IMR-90 (cell line): ENCODE results near the gene BCL2. TPM values are rescaled to one million over a fixed set of nuclear protein-coding genes. Genes with fewer than 3 reads are reported as not detected.

Experiments used
- ATAC-seq: fragments of 200-7000 bp; cut with Tn5 transposase; 2 replicates; pipeline ENCODE4 v1.9.1; 2020; ENCODE audit warnings: low read depth, mild to moderate bottlenecking, moderate library complexity
- BruUV-seq: library from RNA; stranded (reverse); fragments of 400-500 nt; replicated peaks from 2 replicates; lab custom pipeline; 2021; lab: Mats Ljungman, UMichigan
- CTCF ChIA-PET: fragments of 300-600 bp; formaldehyde crosslinking; extraction: SDS; loops from one replicate; lab custom pipeline; 2021; ENCODE audit warnings: antibody characterized with exemption; lab: Yijun Ruan, JAX
- POLR2A ChIA-PET: fragments of 300-600 bp; sonication (Branson Sonifier 250); formaldehyde crosslinking; loops from one replicate; lab custom pipeline; 2022; ENCODE audit warnings: antibody characterized with exemption; ENCODE audit not compliant: unreplicated experiment; lab: Charles Lee
- DNase-seq: peaks from one replicate; pipeline ENCODE4 v3.0.0; 2013
- H2AFZ ChIP-seq: replicated peaks from 2 replicates; pipeline ENCODE3; 2013; ENCODE audit warnings: low read length, mild to moderate bottlenecking; ENCODE audit not compliant: poor library complexity
- H2AK5ac ChIP-seq: 2 replicates; pipeline ENCODE4 v1.6.1; 2013; ENCODE audit warnings: low read depth, low read length, inconsistent platforms
- H2AK9ac ChIP-seq: replicated peaks from 2 replicates; pipeline ENCODE3; 2013; ENCODE audit warnings: mild to moderate bottlenecking, low read depth, low read length, moderate library complexity; ENCODE audit not compliant: poor library complexity
- H2BK120ac ChIP-seq: 2 replicates; pipeline ENCODE4 v1.6.1; 2013; ENCODE audit warnings: low read depth, low read length, inconsistent platforms
- H2BK15ac ChIP-seq: 3 replicates; pipeline ENCODE4 v1.6.1; 2013; ENCODE audit warnings: low read depth, low read length, inconsistent platforms
- H2BK20ac ChIP-seq: 2 replicates; pipeline ENCODE4 v1.6.1; 2013; ENCODE audit warnings: low read depth, mild to moderate bottlenecking, inconsistent platforms, low read length, moderate library complexity
- H2BK5ac ChIP-seq: 2 replicates; pipeline ENCODE4 v1.6.1; 2013; ENCODE audit warnings: mild to moderate bottlenecking, low read depth, low read length, inconsistent platforms; ENCODE audit not compliant: poor library complexity, severe bottlenecking
- H3K14ac ChIP-seq: replicated peaks from 2 replicates; pipeline ENCODE4 v1.6.1; 2013; ENCODE audit warnings: low read depth, low read length, inconsistent platforms
- H3K18ac ChIP-seq: 2 replicates; pipeline ENCODE4 v1.6.1; 2013; ENCODE audit warnings: low read depth, low read length, control low read depth
- H3K23ac ChIP-seq: 2 replicates; pipeline ENCODE4 v1.6.1; 2013; ENCODE audit warnings: low read depth, low read length, inconsistent platforms
- H3K27ac ChIP-seq: 2 replicates; pipeline ENCODE4 v1.5.1; 2013; ENCODE audit warnings: mild to moderate bottlenecking, control low read depth, low read length; ENCODE audit not compliant: insufficient read depth
- H3K27me3 ChIP-seq: 2 replicates; pipeline ENCODE4 v1.6.1; 2013; ENCODE audit warnings: low read length; ENCODE audit not compliant: control insufficient read depth, insufficient read depth
- H3K36me3 ChIP-seq: 2 replicates; pipeline ENCODE4 v1.6.1; 2013; ENCODE audit warnings: low read length, mixed read lengths; ENCODE audit not compliant: control insufficient read depth, insufficient read depth
- H3K4ac ChIP-seq: 2 replicates; pipeline ENCODE4 v1.6.1; 2013; ENCODE audit warnings: low read depth, low read length, inconsistent platforms
- H3K4me1 ChIP-seq: 2 replicates; pipeline ENCODE4 v1.6.1; 2013; ENCODE audit warnings: low read length, mixed read lengths; ENCODE audit not compliant: control insufficient read depth, insufficient read depth
- H3K4me2 ChIP-seq: 2 replicates; pipeline ENCODE4 v1.6.1; 2013; ENCODE audit warnings: low read depth, mild to moderate bottlenecking, control low read depth, low read length, moderate library complexity
- H3K4me3 ChIP-seq: 2 replicates; pipeline ENCODE4 v1.5.1; 2013; ENCODE audit warnings: low read depth, mild to moderate bottlenecking, control low read depth, low read length, moderate library complexity; ENCODE audit not compliant: insufficient read depth
- H3K56ac ChIP-seq: 2 replicates; pipeline ENCODE4 v1.6.1; 2013; ENCODE audit warnings: low read length, inconsistent platforms; ENCODE audit not compliant: insufficient read depth; ENCODE audit errors: extremely low read depth
- H3K79me1 ChIP-seq, 2 experiments: 2 replicates each; pipeline ENCODE4 v1.6.1; 2013; ENCODE audit warnings: low read length in 2 of 2, inconsistent platforms in 1 of 2, low read depth in 1 of 2
- H3K9ac ChIP-seq: 2 replicates; pipeline ENCODE4 v1.6.1; 2013; ENCODE audit warnings: low read depth, low read length, control low read depth
- H3K9me1 ChIP-seq: 2 replicates; pipeline ENCODE4 v1.6.1; 2013; ENCODE audit warnings: low read length, inconsistent platforms; ENCODE audit not compliant: insufficient read depth
- H3K9me3 ChIP-seq: 2 replicates; pipeline ENCODE4 v1.6.1; 2013; ENCODE audit warnings: low read length; ENCODE audit not compliant: control insufficient read depth, insufficient read depth
- H4K20me1 ChIP-seq: 2 replicates; pipeline ENCODE4 v1.6.1; 2013; ENCODE audit warnings: low read length, inconsistent platforms; ENCODE audit not compliant: insufficient read depth
- H4K5ac ChIP-seq: 2 replicates; pipeline ENCODE4 v1.6.1; 2013; ENCODE audit warnings: mild to moderate bottlenecking, low read depth, low read length, control low read depth
- H4K8ac ChIP-seq, 2 experiments: 2 replicates each; pipeline ENCODE4 v1.6.1; 2013; ENCODE audit warnings: low read depth in 2 of 2, low read length in 2 of 2, control low read depth in 1 of 2, inconsistent platforms in 1 of 2
- H4K91ac ChIP-seq: 2 replicates; pipeline ENCODE4 v1.6.1; 2013; ENCODE audit warnings: low read depth, low read length, inconsistent platforms; ENCODE audit not compliant: insufficient read depth
- CEBPB ChIP-seq: IDR thresholded peaks from 2 replicates; pipeline ENCODE4 v1.6.1; 2012; ENCODE audit warnings: low read depth, low read length, improper control_type of control experiment
- CHD1 ChIP-seq: IDR thresholded peaks from 2 replicates; pipeline ENCODE4 v1.6.1; 2012; ENCODE audit warnings: low read depth, low read length, improper control_type of control experiment
- CTCF ChIP-seq: conservative IDR thresholded peaks from 2 replicates; pipeline ENCODE4 v1.5.1; 2012; ENCODE audit warnings: mild to moderate bottlenecking, low read depth, low read length, improper control_type of control experiment
- ELK1 ChIP-seq: fragments of 150-350 bp; IDR thresholded peaks from 2 replicates; pipeline ENCODE4 v1.6.1; 2016; ENCODE audit warnings: low read depth, mild to moderate bottlenecking, low read length, moderate library complexity, borderline replicate concordance
- FOS ChIP-seq: fragments of 150-350 bp; IDR thresholded peaks from 2 replicates; pipeline ENCODE4 v1.6.1; 2016; ENCODE audit warnings: low read depth, low read length
- MAZ ChIP-seq: IDR thresholded peaks from 2 replicates; pipeline ENCODE4 v1.6.1; 2012; ENCODE audit warnings: low read depth, mild to moderate bottlenecking, low read length, improper control_type of control experiment, moderate library complexity, borderline replicate concordance
- MXI1 ChIP-seq: IDR thresholded peaks from 2 replicates; pipeline ENCODE4 v1.6.1; 2012; ENCODE audit warnings: low read depth, mild to moderate bottlenecking, low read length, moderate library complexity, borderline replicate concordance
- NFE2L2 ChIP-seq: fragments of 150-350 bp; IDR thresholded peaks from 2 replicates; pipeline ENCODE4 v1.6.1; 2016; ENCODE audit warnings: low read depth, mild to moderate bottlenecking, low read length
- RAD21 ChIP-seq: IDR thresholded peaks from 2 replicates; pipeline ENCODE4 v1.6.1; 2012; ENCODE audit warnings: low read length, improper control_type of control experiment
- SMC3 ChIP-seq: fragments of 150-350 bp; IDR thresholded peaks from 2 replicates; pipeline ENCODE4 v1.6.1; 2016; ENCODE audit warnings: low read depth, mild to moderate bottlenecking, antibody characterized with exemption, low read length, moderate library complexity
- WGBS, 2 experiments: methylation state at CpG; one replicate each; pipeline versions ENCODE4 v1.1.5 to v1.1.7; 2013; ENCODE audit warnings: missing lambda C conversion rate in 2 of 2; ENCODE audit not compliant: insufficient read length in 1 of 2; ENCODE audit errors: extremely low coverage in 2 of 2; 5-methylcytosine and 5-hydroxymethylcytosine counted together
- dilution Hi-C: fragments of 300-500 bp; cut with HindIII; formaldehyde crosslinking; loops from one replicate; pipeline ENCODE4 v1.14.3; 2018; ENCODE audit warnings: low sequenced_read_pairs; ENCODE audit not compliant: unreplicated experiment
- in situ Hi-C: fragments of 300-500 bp; cut with MboI; formaldehyde crosslinking; loops from 3 replicates; pipeline ENCODE4 v1.14.3; 2019; ENCODE audit warnings: low sequenced_read_pairs, inconsistent platforms, mixed read lengths
- intact Hi-C: fragments of 100-400 bp; cut with micrococcal nuclease; formaldehyde crosslinking; loops from 2 replicates; pipeline ENCODE4 v1.10.0; 2022
- polyA plus RNA-seq, 3 experiments: library from polyadenylated mRNA; depleted of rRNA; stranded (reverse); fragments of >200 nt; gene quantifications; 2 replicates each; pipeline ENCODE4 v1.2.3, GENCODE V29; 2012; ENCODE audit warnings: low replicate concordance in 1 of 3
- total RNA-seq: library from RNA; depleted of rRNA; stranded (reverse); fragments of >200 nt; gene quantifications from 2 replicates; pipeline ENCODE4 v1.2.3, GENCODE V29; 2012

BCL2 gene
- total and polyA plus RNA-seq, 2 of the 4 experiments (the other 2 are of a cell fraction): 0.24 to 0.54 TPM

GRCh38 chr18:63168287-63168686 is 151.3 kb downstream of the BCL2 start:
- H2AK5ac ChIP-seq: no peak overlapping the region
- no peaks in the 10 kb centered on the region; the same call in 1 of the 2 replicates for H3K27me3 ChIP-seq
- CTCF ChIA-PET: no interaction called here
- H2BK20ac ChIP-seq: no peak overlapping the region
- H2BK5ac ChIP-seq: no peak overlapping the region
- no peak overlapping the region for H3K4me2 ChIP-seq
- no TSS peak for BruUV-seq
- H2AFZ ChIP-seq: no peak overlapping the region
- no peak for TF ChIP-seq NFE2L2
- no peak for TF ChIP-seq SMC3
- TF ChIP-seq MXI1: no peak
- no peak for TF ChIP-seq ELK1
- TF ChIP-seq MAZ: no peak
- TF ChIP-seq FOS: no peak
- TF ChIP-seq CEBPB: no peak
- TF ChIP-seq CHD1: no peak
- no peak for TF ChIP-seq RAD21
- TF ChIP-seq CTCF: no peak
- H4K8ac ChIP-seq: no peak overlapping the region
- H3K23ac ChIP-seq: no peak overlapping the region
- no peak overlapping the region for H3K56ac ChIP-seq
- dilution Hi-C loops (no loop called here), in situ Hi-C loops (no loop called here), intact Hi-C loops (no loop called here)
- no peak overlapping the region for H3K18ac ChIP-seq
- H4K91ac ChIP-seq: no peak overlapping the region
- H3K79me1 ChIP-seq: no peaks in the 10 kb centered on the region
- no peaks in the 10 kb centered on the region for H4K20me1 ChIP-seq
- no peaks in the 10 kb centered on the region for H3K9me1 ChIP-seq
- H3K27ac ChIP-seq: no peak overlapping the region
- no peaks in the 10 kb centered on the region for H3K9me3 ChIP-seq
- ATAC-seq (no peak), DNase-seq (no peak)
- POLR2A ChIA-PET: no interaction called here
- no peak overlapping the region for H3K4ac ChIP-seq
- H3K36me3 ChIP-seq: no peaks in the 10 kb centered on the region
- no peak overlapping the region for H2BK15ac ChIP-seq
- H2AK9ac ChIP-seq: no peak overlapping the region
- no peak overlapping the region for H3K9ac ChIP-seq
- H2BK120ac ChIP-seq: no peak overlapping the region
- no peak overlapping the region for H3K4me3 ChIP-seq
- H4K5ac ChIP-seq: no peak overlapping the region
- 100% methylated on average over 2 of the region's 5 CpGs; no CpG with 5 or more reads in 1 of the 2 experiments for WGBS, 2 experiments
- no peaks in the 10 kb centered on the region for H3K4me1 ChIP-seq
- no peak overlapping the region for H3K14ac ChIP-seq
